22Rv1 (cell line): Measurements from ENCODE around the gene TTLL10.

Experiments used
- ZFX ChIP-seq: fragments of 450-650 bp; IDR thresholded peaks from 2 replicates; pipeline ENCODE4 v1.6.1; 2017; ENCODE audit warnings: antibody characterized with exemption, borderline replicate concordance
- TF ChIP-seq, protein P1 (sequence below): fragments of 450-650 bp; IDR thresholded peaks from 2 replicates; pipeline ENCODE4 v1.5.1; 2017; ENCODE audit warnings: mild to moderate bottlenecking

DNA sequence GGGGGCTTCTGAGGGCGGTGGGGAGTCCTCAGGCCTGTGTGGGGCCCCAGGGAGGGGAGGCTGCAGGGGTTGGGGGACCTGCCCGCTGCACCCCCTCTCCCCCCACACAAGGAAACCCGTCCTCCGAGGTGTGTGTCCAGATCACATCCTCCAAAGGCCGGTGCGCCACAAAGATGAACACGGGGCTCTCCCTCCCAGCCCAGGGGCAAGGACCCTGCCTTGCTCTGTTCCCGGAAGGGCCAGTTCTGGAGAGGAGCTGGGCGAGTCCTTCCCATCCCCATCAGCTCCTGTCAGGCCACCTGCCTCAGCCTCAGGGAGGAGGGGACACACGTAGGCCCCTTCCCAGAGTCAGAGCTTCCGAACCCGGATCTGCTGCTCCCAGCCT is 2.5 kb upstream of the TTLL10 start:
- TF ChIP-seq, protein P1, sequence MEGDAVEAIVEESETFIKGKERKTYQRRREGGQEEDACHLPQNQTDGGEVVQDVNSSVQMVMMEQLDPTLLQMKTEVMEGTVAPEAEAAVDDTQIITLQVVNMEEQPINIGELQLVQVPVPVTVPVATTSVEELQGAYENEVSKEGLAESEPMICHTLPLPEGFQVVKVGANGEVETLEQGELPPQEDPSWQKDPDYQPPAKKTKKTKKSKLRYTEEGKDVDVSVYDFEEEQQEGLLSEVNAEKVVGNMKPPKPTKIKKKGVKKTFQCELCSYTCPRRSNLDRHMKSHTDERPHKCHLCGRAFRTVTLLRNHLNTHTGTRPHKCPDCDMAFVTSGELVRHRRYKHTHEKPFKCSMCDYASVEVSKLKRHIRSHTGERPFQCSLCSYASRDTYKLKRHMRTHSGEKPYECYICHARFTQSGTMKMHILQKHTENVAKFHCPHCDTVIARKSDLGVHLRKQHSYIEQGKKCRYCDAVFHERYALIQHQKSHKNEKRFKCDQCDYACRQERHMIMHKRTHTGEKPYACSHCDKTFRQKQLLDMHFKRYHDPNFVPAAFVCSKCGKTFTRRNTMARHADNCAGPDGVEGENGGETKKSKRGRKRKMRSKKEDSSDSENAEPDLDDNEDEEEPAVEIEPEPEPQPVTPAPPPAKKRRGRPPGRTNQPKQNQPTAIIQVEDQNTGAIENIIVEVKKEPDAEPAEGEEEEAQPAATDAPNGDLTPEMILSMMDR, result no peak
- TF ChIP-seq ZFX, result no peak
